ENCODE data around the gene UBE2QL1. TPM values are rescaled to one million over a fixed set of nuclear protein-coding genes. Genes with fewer than 3 reads are reported as not detected.

Gene UBE2QL1
- polyA plus RNA-seq, 2 of the 4 experiments (the other 2 are of a cell fraction), result 0.04 TPM

- no peak for TF ChIP-seq MAZ (IDR thresholded peaks at IDR 0.05; ENCODE audit: borderline replicate concordance, low read depth, low read length)
- no peak for TF ChIP-seq ESRRA (IDR thresholded peaks at IDR 0.05; ENCODE audit: borderline replicate concordance, low read length)
- TF ChIP-seq, protein P1, sequence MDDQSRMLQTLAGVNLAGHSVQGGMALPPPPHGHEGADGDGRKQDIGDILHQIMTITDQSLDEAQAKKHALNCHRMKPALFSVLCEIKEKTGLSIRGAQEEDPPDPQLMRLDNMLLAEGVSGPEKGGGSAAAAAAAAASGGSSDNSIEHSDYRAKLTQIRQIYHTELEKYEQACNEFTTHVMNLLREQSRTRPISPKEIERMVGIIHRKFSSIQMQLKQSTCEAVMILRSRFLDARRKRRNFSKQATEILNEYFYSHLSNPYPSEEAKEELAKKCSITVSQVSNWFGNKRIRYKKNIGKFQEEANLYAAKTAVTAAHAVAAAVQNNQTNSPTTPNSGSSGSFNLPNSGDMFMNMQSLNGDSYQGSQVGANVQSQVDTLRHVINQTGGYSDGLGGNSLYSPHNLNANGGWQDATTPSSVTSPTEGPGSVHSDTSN (IDR thresholded peaks at IDR 0.05), result no peak
- TF ChIP-seq HOXB13 (CRISPR knock-in tag; IDR thresholded peaks at IDR 0.05; ENCODE audit: low read depth), result no peak
Observed at GRCh38 chr5:6423327-6424109, 25.1 kb upstream of the UBE2QL1 start (continued).

- FAIRE-seq (no peak), ATAC-seq (no peak), DNase-seq (ENCODE audit: low read depth in 1 of 2, low spot score in 1 of 2) (no peak)
- no peaks in the 10 kb centered on the region for H3K9me3 ChIP-seq
- TF ChIP-seq POLR2A (IDR thresholded peaks at IDR 0.05; ENCODE audit: low read length) (no peak), MYC (IDR thresholded peaks at IDR 0.05; ENCODE audit: borderline replicate concordance, low read length) (no peak), FOSL2 (IDR thresholded peaks at IDR 0.05) (no peak), FOSL2 (CRISPR knock-in tag; IDR thresholded peaks at IDR 0.05) (no peak), TP53 (CRISPR knock-in tag; IDR thresholded peaks at IDR 0.05) (no peak), TFCP2L1 (CRISPR knock-in tag; IDR thresholded peaks at IDR 0.05) (no peak), BHLHE40 (IDR thresholded peaks at IDR 0.05; ENCODE audit: low read depth, low read length) (no peak), CBX2 (IDR thresholded peaks at IDR 0.05; ENCODE audit: borderline replicate concordance, low read depth) (no peak), FOSB (CRISPR knock-in tag; IDR thresholded peaks at IDR 0.05) (no peak), NPAS2 (CRISPR knock-in tag; IDR thresholded peaks at IDR 0.05; ENCODE audit: borderline replicate concordance) (no peak), MAZ (IDR thresholded peaks at IDR 0.05; ENCODE audit: borderline replicate concordance, low read depth, low read length) (no peak), CTCF (IDR thresholded peaks at IDR 0.05) (no peak)
- TF ChIP-seq, protein P2, sequence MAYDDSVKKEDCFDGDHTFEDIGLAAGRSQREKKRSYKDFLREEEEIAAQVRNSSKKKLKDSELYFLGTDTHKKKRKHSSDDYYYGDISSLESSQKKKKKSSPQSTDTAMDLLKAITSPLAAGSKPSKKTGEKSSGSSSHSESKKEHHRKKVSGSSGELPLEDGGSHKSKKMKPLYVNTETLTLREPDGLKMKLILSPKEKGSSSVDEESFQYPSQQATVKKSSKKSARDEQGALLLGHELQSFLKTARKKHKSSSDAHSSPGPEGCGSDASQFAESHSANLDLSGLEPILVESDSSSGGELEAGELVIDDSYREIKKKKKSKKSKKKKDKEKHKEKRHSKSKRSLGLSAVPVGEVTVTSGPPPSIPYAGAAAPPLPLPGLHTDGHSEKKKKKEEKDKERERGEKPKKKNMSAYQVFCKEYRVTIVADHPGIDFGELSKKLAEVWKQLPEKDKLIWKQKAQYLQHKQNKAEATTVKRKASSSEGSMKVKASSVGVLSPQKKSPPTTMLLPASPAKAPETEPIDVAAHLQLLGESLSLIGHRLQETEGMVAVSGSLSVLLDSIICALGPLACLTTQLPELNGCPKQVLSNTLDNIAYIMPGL (CRISPR knock-in tag; IDR thresholded peaks at IDR 0.05; ENCODE audit: borderline replicate concordance), result no peak
- ChIA-PET POLR2A (no interaction called here), CTCF (no interaction called here)
- H3K4me1 ChIP-seq, result peaks cover 8% of the 10 kb centered on the region; the same call in 2 of the 3 replicates
- H3K4me2 ChIP-seq, result no peak overlapping the region
- 56% methylated on average over 7 of the region's 8 CpGs for WGBS (ENCODE audit: missing lambda C conversion rate)
- H3K27ac ChIP-seq, result no peak overlapping the region
- H3K4me3 ChIP-seq, result no peak overlapping the region
Observed at GRCh38 chr5:6424110-6424659, 24.5 kb upstream of the UBE2QL1 start.

DNA sequence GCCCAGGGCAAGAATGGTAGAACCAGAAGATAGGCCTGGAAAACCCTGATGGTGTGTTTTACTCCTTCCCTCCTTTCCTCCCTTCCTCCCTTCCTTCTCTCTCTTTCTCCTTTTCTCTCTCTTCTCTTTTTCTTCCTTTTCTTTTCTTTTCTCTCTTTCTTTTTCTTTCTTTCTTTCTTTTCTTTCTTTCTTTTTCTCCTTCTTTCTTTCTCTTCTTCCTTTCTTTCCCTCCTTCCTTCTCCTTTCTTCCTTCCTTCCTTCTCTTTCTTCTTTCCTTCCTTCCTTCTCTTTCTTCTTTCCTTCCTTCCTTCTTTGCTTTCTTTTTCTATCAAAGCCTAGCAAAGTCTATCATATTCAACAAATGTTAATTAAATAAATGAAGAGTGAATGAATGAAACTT is 24.0 kb upstream of the UBE2QL1 start:
- no peak overlapping the region for H3K4me3 ChIP-seq
- DNase-seq (ENCODE audit: low read depth in 1 of 2, low spot score in 1 of 2) (no peak), ATAC-seq (no peak), FAIRE-seq (no peak)
- POLR2A ChIA-PET, result no interaction called here
- CTCF ChIA-PET, result no interaction called here
- H3K27ac ChIP-seq, result no peak overlapping the region
- no peak overlapping the region for H3K4me2 ChIP-seq
- TF ChIP-seq RFX5 (IDR thresholded peaks at IDR 0.05) (no peak), KDM1A (IDR thresholded peaks at IDR 0.05; ENCODE audit: low read depth) (no peak), CEBPB (IDR thresholded peaks at IDR 0.05) (no peak), RNF2 (IDR thresholded peaks at IDR 0.05; ENCODE audit: borderline replicate concordance, low read depth) (no peak), EHF (CRISPR knock-in tag; IDR thresholded peaks at IDR 0.05) (no peak), HEYL (CRISPR knock-in tag; IDR thresholded peaks at IDR 0.05) (no peak), EHMT2 (IDR thresholded peaks at IDR 0.05; ENCODE audit: low read depth) (no peak), JUN (IDR thresholded peaks at IDR 0.05) (no peak), SREBF2 (IDR thresholded peaks at IDR 0.05) (no peak)
- H3K9me3 ChIP-seq, result no peaks in the 10 kb centered on the region
- H3K4me1 ChIP-seq, result peaks cover 2% of the 10 kb centered on the region; the same call in 1 of the 3 replicates
